22Rv1 (cell line): ENCODE results near the gene ABCB8.

Experiments used
- CTCF ChIP-seq: fragments of 450-650 bp; IDR thresholded peaks from 2 replicates; pipeline ENCODE4 v1.5.1; 2017; ENCODE audit warnings: mild to moderate bottlenecking
- ZFX ChIP-seq: fragments of 450-650 bp; IDR thresholded peaks from 2 replicates; pipeline ENCODE4 v1.6.1; 2017; ENCODE audit warnings: antibody characterized with exemption, borderline replicate concordance

GRCh38 chr7:151073990-151074389 is 45.7 kb downstream of the ABCB8 start:
- no peak for TF ChIP-seq CTCF
- TF ChIP-seq ZFX: no peak
